Kidney (tissue), 14 donors: ENCODE data around the gene PITX3. TPM values are rescaled to one million over a fixed set of nuclear protein-coding genes. Genes with fewer than 3 reads are reported as not detected.

Source experiments
- DNase-seq, 5 donors: peaks; one replicate each; pipeline ENCODE4 v3.0.0-alpha.2; 2013 to 2020
- FAIRE-seq: peaks from 2 replicates; lab custom pipeline; 2012; peaks lifted over from hg19 to GRCh38; lab: Jason Lieb, UNC
- H3K27ac ChIP-seq, 2 donors: one replicate each; pipeline ENCODE4 v1.7.0; 2013; ENCODE audit warnings: low read depth in 2 of 2, low read length in 2 of 2, inconsistent platforms in 1 of 2
- H3K27me3 ChIP-seq: one replicate; pipeline ENCODE4 v1.7.1; 2013; ENCODE audit warnings: low read length, inconsistent platforms; ENCODE audit not compliant: control insufficient read depth, insufficient read depth
- H3K36me3 ChIP-seq, 3 donors: one replicate each; pipeline versions ENCODE4 v1.7.0 to v1.7.1; 2013; ENCODE audit warnings: low read length in 3 of 3, control low read depth in 1 of 3, inconsistent platforms in 1 of 3; ENCODE audit not compliant: insufficient read depth in 3 of 3, control insufficient read depth in 2 of 3
- H3K4me1 ChIP-seq, 3 donors: one replicate each; pipeline versions ENCODE4 v1.7.0 to v1.7.1; 2013; ENCODE audit warnings: low read length in 3 of 3, inconsistent platforms in 1 of 3, low read depth in 1 of 3; ENCODE audit not compliant: control insufficient read depth in 2 of 3, insufficient read depth in 2 of 3
- H3K4me3 ChIP-seq, 3 donors: one replicate each; pipeline versions ENCODE4 v1.7.0 to v1.8.1; 2013; ENCODE audit warnings: low read length in 3 of 3, control low read depth in 1 of 3, inconsistent platforms in 1 of 3
- H3K9ac ChIP-seq, 3 donors: one replicate each; pipeline versions ENCODE4 v1.7.0 to v1.7.1; 2013; ENCODE audit warnings: low read length in 3 of 3, control low read depth in 1 of 3, inconsistent platforms in 1 of 3
- H3K9me3 ChIP-seq, 3 donors: one replicate each; pipeline versions ENCODE4 v1.7.0 to v1.7.1; 2013; ENCODE audit warnings: low read length in 3 of 3, control low read depth in 1 of 3, inconsistent platforms in 1 of 3; ENCODE audit not compliant: control insufficient read depth in 2 of 3, insufficient read depth in 1 of 3
- CTCF ChIP-seq: IDR thresholded peaks from 3 replicates; pipeline ENCODE4 v1.5.1; 2012; ENCODE audit warnings: mild to moderate bottlenecking, moderate library complexity, borderline replicate concordance; ENCODE audit not compliant: insufficient read depth; ENCODE audit errors: extremely low read depth
- intact Hi-C: fragments of 100-400 bp; cut with DNase I; formaldehyde crosslinking; loops from one replicate; pipeline ENCODE4 v1.11.1; 2022
- polyA plus RNA-seq: library from polyadenylated mRNA; stranded (reverse); fragments of 350-450 nt; fragmentation: Illumina TruSeq; extraction: RNeasy Lipid Tissue Mini Kit (QIAGEN cat#74804); gene quantifications from one replicate; pipeline ENCODE4 v1.2.3, GENCODE V29; 2014; ENCODE audit warnings: low read depth, low replicate concordance; ENCODE audit not compliant: insufficient read depth
- total RNA-seq: library from RNA; stranded (reverse); fragmentation: NEBNext Ultra II Directional; extraction: Animal tissue kit (Norgen Biotek cat#: 25700); gene quantifications from one replicate; pipeline ENCODE4 v1.2.1, GENCODE V29; 2021
- donor health status: control.
- donor health status: control.
- donor health status: control.
- donor health status: control.
- donor health status: control.
- donor health status: DM: yes; HTN: yes; CAD: no.
- donor health status: Normal renal cell carcinoma (clear cell type).

PITX3 gene
- total and polyA plus RNA-seq, 2 donors from 2014 or later, result 0.39 TPM; not detected in 1

- H3K27ac ChIP-seq, result no peak overlapping the region
- H3K4me1 ChIP-seq, result no peaks in the 10 kb centered on the region
- no peak overlapping the region for H3K4me3 ChIP-seq
- H3K36me3 ChIP-seq, result no peaks in the 10 kb centered on the region
- intact Hi-C loops, result no loop called here
- TF ChIP-seq CTCF, result no peak
- peaks cover 0 to 10% (median 3%) of the 10 kb centered on the region in 3 donors for H3K9me3 ChIP-seq
- FAIRE-seq (no peak), DNase-seq (no peak)
- H3K9ac ChIP-seq, result no peak overlapping the region
- H3K27me3 ChIP-seq, result no peaks in the 10 kb centered on the region
These were observed 38.9 kb downstream of the PITX3 start for GRCh38 chr10:102202386-102202785.

GRCh38 chr10:102200751-102201640 is 40.3 kb downstream of the PITX3 start:
- Histone ChIP-seq H3K27ac (no peak overlapping the region), H3K4me1 (no peaks in the 10 kb centered on the region), H3K4me3 (no peak overlapping the region), H3K36me3 (no peaks in the 10 kb centered on the region), H3K9ac (no peak overlapping the region), H3K9me3 (peaks cover 0 to 10% (median 3%) of the 10 kb centered on the region in 3 donors), H3K27me3 (no peaks in the 10 kb centered on the region)
- intact Hi-C loops, result no loop called here
- no peak for FAIRE-seq
- TF ChIP-seq CTCF, result no peak
- peak in 1 of 5 donors; percentile 69 for DNase-seq

- no peak for TF ChIP-seq CTCF
- Histone ChIP-seq H3K9me3 (no peaks in the 10 kb centered on the region), H3K36me3 (no peaks in the 10 kb centered on the region), H3K4me3 (no peak overlapping the region), H3K27me3 (no peaks in the 10 kb centered on the region), H3K9ac (no peak overlapping the region), H3K27ac (no peak overlapping the region), H3K4me1 (no peaks in the 10 kb centered on the region)
- DNase-seq (no peak), FAIRE-seq (no peak)
- intact Hi-C loops, result no loop called here
These were observed 43.3 kb downstream of the PITX3 start for GRCh38 chr10:102198027-102198426.
